HL-60 (cell line): ENCODE results near the gene CDC42EP4.

Experiments used
- DNase-seq, 2 experiments: peaks; one replicate each; pipeline ENCODE4 v3.0.0-alpha.2; 2010 to 2020; ENCODE audit warnings: low read depth in 1 of 2, low spot score in 1 of 2
- H3K27ac ChIP-seq: fragments of 250-450 bp; sonication (Bioruptor Pico); replicated peaks from 2 replicates; pipeline ENCODE4 v1.5.1; 2020; ENCODE audit warnings: mild to moderate bottlenecking, moderate library complexity
- H3K27me3 ChIP-seq: fragments of 250-450 bp; sonication (Bioruptor Pico); 2 replicates; pipeline ENCODE4 v1.5.1; 2021; ENCODE audit warnings: mild to moderate bottlenecking, moderate library complexity; ENCODE audit not compliant: insufficient read depth, poor library complexity, severe bottlenecking
- H3K4me3 ChIP-seq: replicated peaks from 2 replicates; pipeline ENCODE4 v1.5.1; 2011; ENCODE audit warnings: mild to moderate bottlenecking, control low read depth, low read length; ENCODE audit not compliant: insufficient read depth
- CTCF ChIP-seq: IDR thresholded peaks from one replicate; pipeline ENCODE4 v1.5.1; 2011; ENCODE audit warnings: low read length, control low read depth, inconsistent platforms; ENCODE audit not compliant: insufficient read depth
- GABPA ChIP-seq: IDR thresholded peaks from 2 replicates; pipeline ENCODE4 v1.6.1; 2012; ENCODE audit warnings: low read depth
- POLR2AphosphoS5 ChIP-seq: IDR thresholded peaks from 2 replicates; pipeline ENCODE4 v1.6.1; 2012; ENCODE audit warnings: low read depth
- REST ChIP-seq: IDR thresholded peaks from 2 replicates; pipeline ENCODE4 v1.6.1; 2012; ENCODE audit warnings: low read depth; ENCODE audit not compliant: insufficient replicate concordance
- SPI1 ChIP-seq: IDR thresholded peaks from 2 replicates; pipeline ENCODE4 v1.6.1; 2012; ENCODE audit warnings: low read depth, mild to moderate bottlenecking, borderline replicate concordance

CDC42EP4 gene

GRCh38 chr17:73302189-73302588 is 9.6 kb downstream of the CDC42EP4 start:
- Histone ChIP-seq H3K27me3 (no peaks in the 10 kb centered on the region), H3K27ac (no peak overlapping the region), H3K4me3 (no peak overlapping the region)
- DNase-seq = no peak
- TF ChIP-seq CTCF = no peak
- TF ChIP-seq POLR2AphosphoS5 = no peak
- no peak for TF ChIP-seq REST
- no peak for TF ChIP-seq SPI1
- no peak for TF ChIP-seq GABPA

- TF ChIP-seq POLR2AphosphoS5 (no peak), SPI1 (no peak), CTCF (no peak), REST (no peak), GABPA (no peak)
- H3K4me3 ChIP-seq = no peak overlapping the region
- H3K27ac ChIP-seq = no peak overlapping the region
- H3K27me3 ChIP-seq = no peaks in the 10 kb centered on the region
- DNase-seq = no peak
Measured at GRCh38 chr17:73301369-73301768, 10.4 kb downstream of the CDC42EP4 start.

GRCh38 chr17:73300392-73300791 is 11.4 kb downstream of the CDC42EP4 start:
- TF ChIP-seq SPI1 = no peak
- TF ChIP-seq POLR2AphosphoS5 = no peak
- TF ChIP-seq GABPA = no peak
- no peak for TF ChIP-seq CTCF
- no peak for TF ChIP-seq REST
- Histone ChIP-seq H3K4me3 (no peak overlapping the region), H3K27ac (no peak overlapping the region), H3K27me3 (no peaks in the 10 kb centered on the region)
- DNase-seq = no peak
